WTC11 (cell line): ENCODE measurements around the gene DOP1B. TPM values are rescaled to one million over a fixed set of nuclear protein-coding genes. Genes with fewer than 3 reads are reported as not detected.

Experiments used
- ATAC-seq: fragments of 200-7000 bp; cut with Tn5 transposase; 2 replicates; pipeline ENCODE4 v1.10.0; 2021; ENCODE audit warnings: mild to moderate bottlenecking, moderate library complexity
- CTCF ChIA-PET: fragments of 300-600 bp; sonication (Branson Sonifier 250); formaldehyde crosslinking; loops from one replicate; lab custom pipeline; 2021; ENCODE audit warnings: antibody characterized with exemption; lab: Charles Lee
- POLR2A ChIA-PET: fragments of 350-600 bp; sonication (Branson Sonifier 250); formaldehyde crosslinking; loops from one replicate; lab custom pipeline; 2021; ENCODE audit warnings: antibody characterized with exemption; lab: Charles Lee
- DNase-seq: peaks from one replicate; pipeline ENCODE4 v3.0.0; 2021; ENCODE audit warnings: low spot score
- H3K27ac Mint-ChIP-seq: 2 replicates; pipeline ENCODE4 v1.8.0; 2021; ENCODE audit warnings: mixed read lengths
- H3K27me3 Mint-ChIP-seq: 2 replicates; pipeline ENCODE4 v1.8.0; 2021; ENCODE audit warnings: low read depth, mild to moderate bottlenecking, moderate library complexity, mixed read lengths
- H3K36me3 Mint-ChIP-seq: 2 replicates; pipeline ENCODE4 v1.8.0; 2021; ENCODE audit warnings: mixed read lengths
- H3K4me1 Mint-ChIP-seq: 2 replicates; pipeline ENCODE4 v1.8.0; 2022; ENCODE audit warnings: mixed read lengths
- H3K4me3 Mint-ChIP-seq: 2 replicates; pipeline ENCODE4 v1.8.0; 2021; ENCODE audit warnings: mild to moderate bottlenecking, moderate library complexity, mixed read lengths
- H3K9me3 Mint-ChIP-seq: 2 replicates; pipeline ENCODE4 v1.8.0; 2021; ENCODE audit warnings: mixed read lengths
- ATF2 ChIP-seq: sonication (generic); formaldehyde crosslinking; IDR thresholded peaks from 2 replicates; pipeline ENCODE4 v1.8.1; 2022; ENCODE audit warnings: low read depth, missing genetic modification reagents, borderline replicate concordance
- CBFB ChIP-seq: sonication (generic); formaldehyde crosslinking; IDR thresholded peaks from 2 replicates; pipeline ENCODE4 v1.8.1; 2022; ENCODE audit warnings: mild to moderate bottlenecking, low read depth, missing genetic modification reagents
- ESRRA ChIP-seq: sonication (generic); formaldehyde crosslinking; IDR thresholded peaks from 2 replicates; pipeline ENCODE4 v1.8.1; 2022; ENCODE audit warnings: mild to moderate bottlenecking, missing genetic modification reagents, borderline replicate concordance
- ETV6 ChIP-seq: sonication (generic); formaldehyde crosslinking; IDR thresholded peaks from 2 replicates; pipeline ENCODE4 v1.8.1; 2022; ENCODE audit warnings: mild to moderate bottlenecking, missing genetic modification reagents
- GABPB1 ChIP-seq: sonication (generic); formaldehyde crosslinking; IDR thresholded peaks from 2 replicates; pipeline ENCODE4 v1.8.1; 2023; ENCODE audit warnings: mild to moderate bottlenecking, missing genetic modification reagents
- GTF2I ChIP-seq: fragments of 250-450 bp; sonication (Bioruptor Pico); conservative IDR thresholded peaks from 2 replicates; pipeline ENCODE4 v1.4.0; 2021; ENCODE audit warnings: mild to moderate bottlenecking
- IRF2 ChIP-seq: sonication (generic); formaldehyde crosslinking; IDR thresholded peaks from 2 replicates; pipeline ENCODE4 v1.8.0; 2022; ENCODE audit warnings: low read depth, missing genetic modification reagents, borderline replicate concordance
- JUN ChIP-seq: sonication (generic); formaldehyde crosslinking; IDR thresholded peaks from 2 replicates; pipeline ENCODE4 v1.8.0; 2023; ENCODE audit warnings: mild to moderate bottlenecking, missing genetic modification reagents
- NFATC4 ChIP-seq: fragments of 250-450 bp; sonication (Bioruptor Pico); IDR thresholded peaks from 2 replicates; pipeline ENCODE4 v1.9.0; 2021; ENCODE audit warnings: mild to moderate bottlenecking
- NR1H2 ChIP-seq: sonication (generic); formaldehyde crosslinking; IDR thresholded peaks from 2 replicates; pipeline ENCODE4 v1.9.0; 2021; ENCODE audit warnings: mild to moderate bottlenecking, moderate library complexity, missing genetic modification reagents
- OVOL2 ChIP-seq: fragments of 250-450 bp; sonication (Bioruptor Pico); IDR thresholded peaks from 2 replicates; pipeline ENCODE4 v1.9.0; 2021; ENCODE audit warnings: mild to moderate bottlenecking, borderline replicate concordance
- PRRX2 ChIP-seq: fragments of 250-450 bp; sonication (Bioruptor Pico); IDR thresholded peaks from 2 replicates; pipeline ENCODE4 v1.8.0; 2021; ENCODE audit warnings: mild to moderate bottlenecking
- STAT6 ChIP-seq: sonication (generic); formaldehyde crosslinking; conservative IDR thresholded peaks from 2 replicates; pipeline ENCODE4 v1.8.1; 2023; ENCODE audit warnings: mild to moderate bottlenecking, low read depth, missing genetic modification reagents, moderate library complexity
- TCF7 ChIP-seq: sonication (generic); formaldehyde crosslinking; IDR thresholded peaks from 2 replicates; pipeline ENCODE4 v1.8.0; 2022; ENCODE audit warnings: mild to moderate bottlenecking, low read depth, missing genetic modification reagents, moderate library complexity
- TEAD4 ChIP-seq: sonication (generic); formaldehyde crosslinking; IDR thresholded peaks from 2 replicates; pipeline ENCODE4 v1.8.0; 2022; ENCODE audit warnings: mild to moderate bottlenecking, missing genetic modification reagents
- ZNF396 ChIP-seq: fragments of 250-450 bp; sonication (Bioruptor Pico); IDR thresholded peaks from 2 replicates; pipeline ENCODE4 v1.8.0; 2021; ENCODE audit warnings: mild to moderate bottlenecking, moderate library complexity, borderline replicate concordance
- ZNF425 ChIP-seq: fragments of 250-450 bp; sonication (Bioruptor Pico); conservative IDR thresholded peaks from 2 replicates; pipeline ENCODE4 v1.9.0; 2021; ENCODE audit warnings: mild to moderate bottlenecking
- ZNF671 ChIP-seq: fragments of 250-450 bp; sonication (Bioruptor Pico); IDR thresholded peaks from 2 replicates; pipeline ENCODE4 v1.8.0; 2021; ENCODE audit warnings: mild to moderate bottlenecking
- total RNA-seq: library from RNA; stranded (reverse); gene quantifications from 3 replicates; pipeline ENCODE4 v1.2.3, GENCODE V29; 2021
- TF ChIP-seq, protein P1 (sequence below): sonication (generic); formaldehyde crosslinking; IDR thresholded peaks from 2 replicates; pipeline ENCODE4 v1.8.1; 2023; ENCODE audit warnings: mild to moderate bottlenecking, missing genetic modification reagents
- TF ChIP-seq, protein P2 (sequence below): sonication (generic); formaldehyde crosslinking; IDR thresholded peaks from 2 replicates; pipeline ENCODE4 v1.8.1; 2022; ENCODE audit warnings: mild to moderate bottlenecking, missing genetic modification reagents, moderate library complexity, borderline replicate concordance
- TF ChIP-seq, protein P3 (sequence below): fragments of 250-450 bp; sonication (Bioruptor Pico); IDR thresholded peaks from 2 replicates; pipeline ENCODE4 v2.1.2; 2022; ENCODE audit warnings: mild to moderate bottlenecking, moderate library complexity
- TF ChIP-seq, protein P4 (sequence below): sonication (generic); formaldehyde crosslinking; IDR thresholded peaks from 2 replicates; pipeline ENCODE4 v1.8.1; 2022; ENCODE audit warnings: missing genetic modification reagents, borderline replicate concordance

DOP1B gene
- total RNA-seq, 1 experiment from 2014 or later = 11.4 TPM

GRCh38 chr21:36163750-36164741, 7.4 kb downstream of the DOP1B start:
- ChIA-PET POLR2A (no interaction called here), CTCF (interaction anchor here (0.5 to 1.9 kb wide), 5 partner anchors 12 to 466 kb away, joined by 4 to 9 read pairs (median 5); no protein-coding TSS in a partner anchor)
- no peak overlapping the region; the same call in 1 of the 2 replicates for H3K27ac Mint-ChIP-seq
- no peak for DNase-seq
- H3K4me1 Mint-ChIP-seq = no peaks in the 10 kb centered on the region
- no peak for ATAC-seq
- no peaks in the 10 kb centered on the region; the same call in 1 of the 2 replicates for H3K27me3 Mint-ChIP-seq
- peaks cover 3% of the 10 kb centered on the region for H3K36me3 Mint-ChIP-seq
- no peak overlapping the region for H3K4me3 Mint-ChIP-seq
- H3K9me3 Mint-ChIP-seq = no peaks in the 10 kb centered on the region
- TF ChIP-seq IRF2 (CRISPR knock-in tag) (no peak), ATF2 (no peak), STAT6 (CRISPR knock-in tag) (no peak), OVOL2 (CRISPR knock-in tag) (no peak), NFATC4 (CRISPR knock-in tag) (no peak), JUN (CRISPR knock-in tag) (no peak), GTF2I (CRISPR knock-in tag) (no peak), ZNF671 (CRISPR knock-in tag) (no peak), CBFB (CRISPR knock-in tag) (no peak)
- TF ChIP-seq, protein P1, sequence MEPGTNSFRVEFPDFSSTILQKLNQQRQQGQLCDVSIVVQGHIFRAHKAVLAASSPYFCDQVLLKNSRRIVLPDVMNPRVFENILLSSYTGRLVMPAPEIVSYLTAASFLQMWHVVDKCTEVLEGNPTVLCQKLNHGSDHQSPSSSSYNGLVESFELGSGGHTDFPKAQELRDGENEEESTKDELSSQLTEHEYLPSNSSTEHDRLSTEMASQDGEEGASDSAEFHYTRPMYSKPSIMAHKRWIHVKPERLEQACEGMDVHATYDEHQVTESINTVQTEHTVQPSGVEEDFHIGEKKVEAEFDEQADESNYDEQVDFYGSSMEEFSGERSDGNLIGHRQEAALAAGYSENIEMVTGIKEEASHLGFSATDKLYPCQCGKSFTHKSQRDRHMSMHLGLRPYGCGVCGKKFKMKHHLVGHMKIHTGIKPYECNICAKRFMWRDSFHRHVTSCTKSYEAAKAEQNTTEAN (CRISPR knock-in tag) = no peak
- TF ChIP-seq, protein P2, sequence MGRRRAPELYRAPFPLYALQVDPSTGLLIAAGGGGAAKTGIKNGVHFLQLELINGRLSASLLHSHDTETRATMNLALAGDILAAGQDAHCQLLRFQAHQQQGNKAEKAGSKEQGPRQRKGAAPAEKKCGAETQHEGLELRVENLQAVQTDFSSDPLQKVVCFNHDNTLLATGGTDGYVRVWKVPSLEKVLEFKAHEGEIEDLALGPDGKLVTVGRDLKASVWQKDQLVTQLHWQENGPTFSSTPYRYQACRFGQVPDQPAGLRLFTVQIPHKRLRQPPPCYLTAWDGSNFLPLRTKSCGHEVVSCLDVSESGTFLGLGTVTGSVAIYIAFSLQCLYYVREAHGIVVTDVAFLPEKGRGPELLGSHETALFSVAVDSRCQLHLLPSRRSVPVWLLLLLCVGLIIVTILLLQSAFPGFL (CRISPR knock-in tag) = no peak
- TF ChIP-seq, all 79 proteins: peak for 0

- H3K4me1 Mint-ChIP-seq = no peaks in the 10 kb centered on the region
- H3K36me3 Mint-ChIP-seq = peaks cover 12% of the 10 kb centered on the region
- CTCF ChIA-PET = no interaction called here
- POLR2A ChIA-PET = no interaction called here
- no peaks in the 10 kb centered on the region for H3K9me3 Mint-ChIP-seq
- ATAC-seq = no peak
- H3K27me3 Mint-ChIP-seq = no peaks in the 10 kb centered on the region; the same call in 1 of the 2 replicates
- no peak overlapping the region for H3K27ac Mint-ChIP-seq
- no peak for DNase-seq
- H3K4me3 Mint-ChIP-seq = no peak overlapping the region
- no peak for TF ChIP-seq ZNF396 (CRISPR knock-in tag)
- TF ChIP-seq GABPB1 (CRISPR knock-in tag) = no peak
- TF ChIP-seq, protein P3, sequence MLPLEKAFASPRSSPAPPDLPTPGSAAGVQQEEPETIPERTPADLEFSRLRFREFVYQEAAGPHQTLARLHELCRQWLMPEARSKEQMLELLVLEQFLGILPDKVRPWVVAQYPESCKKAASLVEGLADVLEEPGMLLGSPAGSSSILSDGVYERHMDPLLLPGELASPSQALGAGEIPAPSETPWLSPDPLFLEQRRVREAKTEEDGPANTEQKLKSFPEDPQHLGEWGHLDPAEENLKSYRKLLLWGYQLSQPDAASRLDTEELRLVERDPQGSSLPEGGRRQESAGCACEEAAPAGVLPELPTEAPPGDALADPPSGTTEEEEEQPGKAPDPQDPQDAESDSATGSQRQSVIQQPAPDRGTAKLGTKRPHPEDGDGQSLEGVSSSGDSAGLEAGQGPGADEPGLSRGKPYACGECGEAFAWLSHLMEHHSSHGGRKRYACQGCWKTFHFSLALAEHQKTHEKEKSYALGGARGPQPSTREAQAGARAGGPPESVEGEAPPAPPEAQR (CRISPR knock-in tag) = no peak
- TF ChIP-seq ZNF425 (CRISPR knock-in tag) = no peak
- no peak for TF ChIP-seq TEAD4
- TF ChIP-seq, protein P4, sequence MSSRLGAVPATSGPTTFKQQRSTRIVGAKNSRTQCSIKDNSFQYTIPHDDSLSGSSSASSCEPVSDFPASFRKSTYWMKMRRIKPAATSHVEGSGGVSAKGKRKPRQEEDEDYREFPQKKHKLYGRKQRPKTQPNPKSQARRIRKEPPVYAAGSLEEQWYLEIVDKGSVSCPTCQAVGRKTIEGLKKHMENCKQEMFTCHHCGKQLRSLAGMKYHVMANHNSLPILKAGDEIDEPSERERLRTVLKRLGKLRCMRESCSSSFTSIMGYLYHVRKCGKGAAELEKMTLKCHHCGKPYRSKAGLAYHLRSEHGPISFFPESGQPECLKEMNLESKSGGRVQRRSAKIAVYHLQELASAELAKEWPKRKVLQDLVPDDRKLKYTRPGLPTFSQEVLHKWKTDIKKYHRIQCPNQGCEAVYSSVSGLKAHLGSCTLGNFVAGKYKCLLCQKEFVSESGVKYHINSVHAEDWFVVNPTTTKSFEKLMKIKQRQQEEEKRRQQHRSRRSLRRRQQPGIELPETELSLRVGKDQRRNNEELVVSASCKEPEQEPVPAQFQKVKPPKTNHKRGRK (CRISPR knock-in tag) = no peak
- TF ChIP-seq PRRX2 (CRISPR knock-in tag) = no peak
- TF ChIP-seq ESRRA (CRISPR knock-in tag) = no peak
- TF ChIP-seq TCF7 (CRISPR knock-in tag) = no peak
- TF ChIP-seq ETV6 = no peak
- TF ChIP-seq NR1H2 = no peak
These were observed 8.7 kb downstream of the DOP1B start for GRCh38 chr21:36165356-36165755.
